K562 (cell line): ENCODE results near the gene TRIP10. TPM values are rescaled to one million over a fixed set of nuclear protein-coding genes. Genes with fewer than 3 reads are reported as not detected.

Experiments used
- AFF1 ChIP-seq, 2 experiments: fragments of 450-650 bp; IDR thresholded peaks; 2 replicates each; pipeline ENCODE4 v1.6.1; 2018; ENCODE audit warnings: mild to moderate bottlenecking in 2 of 2, low read depth in 1 of 2; ENCODE audit not compliant: partially characterized antibody in 2 of 2
- BRD9 ChIP-seq: fragments of 450-650 bp; IDR thresholded peaks from 2 replicates; pipeline ENCODE4 v1.6.1; 2018; ENCODE audit warnings: low read depth; ENCODE audit not compliant: partially characterized antibody
- FIP1L1 ChIP-seq: fragments of 200-400 bp; formaldehyde crosslinking; IDR thresholded peaks from 2 replicates; pipeline ENCODE4 v1.6.1; 2018; ENCODE audit warnings: mild to moderate bottlenecking, low read depth, low read length; ENCODE audit not compliant: poor library complexity, severe bottlenecking
- FOXA3 ChIP-seq, 2 experiments: fragments of 450-650 bp in 1 of 2; sonication (generic) in 1 of 2; formaldehyde crosslinking; IDR thresholded peaks in 1 of 2; conservative IDR thresholded peaks in 1 of 2; 2 replicates each; pipeline versions ENCODE4 v1.4.0 to v1.8.0; 2020 to 2022; ENCODE audit warnings: mild to moderate bottlenecking in 2 of 2, missing genetic modification reagents in 1 of 2
- HMGN3 ChIP-seq: IDR thresholded peaks from 2 replicates; pipeline ENCODE4 v1.6.1; 2011; ENCODE audit warnings: borderline replicate concordance, low read depth, mild to moderate bottlenecking, mixed read lengths, low read length; ENCODE audit not compliant: insufficient read length; ENCODE audit errors: extremely low read depth
- JUN ChIP-seq, 2 experiments: sonication (generic) in 1 of 2; formaldehyde crosslinking in 1 of 2; IDR thresholded peaks; 2 replicates each; pipeline versions ENCODE4 v1.6.1 to v1.8.0; 2012 to 2022; ENCODE audit warnings: borderline replicate concordance in 2 of 2, mild to moderate bottlenecking in 2 of 2, improper control_type of control experiment in 1 of 2, low read depth in 1 of 2, low read length in 1 of 2, missing genetic modification reagents in 1 of 2
- KAT8 ChIP-seq: fragments of 450-650 bp; IDR thresholded peaks from 2 replicates; pipeline ENCODE4 v1.6.1; 2016; ENCODE audit warnings: low read depth, mild to moderate bottlenecking
- LEF1 ChIP-seq: fragments of 450-650 bp; IDR thresholded peaks from 2 replicates; pipeline ENCODE4 v1.6.1; 2016; ENCODE audit warnings: mild to moderate bottlenecking
- MAZ ChIP-seq, 2 experiments: fragments of 450-650 bp in 1 of 2; sonication (generic) in 1 of 2; formaldehyde crosslinking; IDR thresholded peaks in 1 of 2; conservative IDR thresholded peaks in 1 of 2; 2 replicates each; pipeline versions ENCODE4 v1.4.0 to v1.5.0; 2020; ENCODE audit warnings: mild to moderate bottlenecking in 1 of 2, missing genetic modification reagents in 1 of 2
- SMC3 ChIP-seq: conservative IDR thresholded peaks from 2 replicates; pipeline ENCODE4 v1.6.1; 2011; ENCODE audit warnings: low read depth, low read length, improper control_type of control experiment; ENCODE audit not compliant: insufficient read depth
- SRSF1 ChIP-seq: fragments of 200-400 bp; formaldehyde crosslinking; IDR thresholded peaks from 2 replicates; pipeline ENCODE4 v1.6.1; 2017; ENCODE audit warnings: mild to moderate bottlenecking, low read depth, low read length, moderate library complexity
- STAT6 ChIP-seq: sonication (generic); formaldehyde crosslinking; IDR thresholded peaks from 2 replicates; pipeline ENCODE4 v1.8.1; 2023; ENCODE audit warnings: mild to moderate bottlenecking, missing genetic modification reagents
- TBP ChIP-seq: optimal IDR thresholded peaks from 2 replicates; pipeline ENCODE3; 2011; ENCODE audit warnings: low read depth, low read length, improper control_type of control experiment
- TGIF2 ChIP-seq: sonication (generic); formaldehyde crosslinking; IDR thresholded peaks from 2 replicates; pipeline ENCODE4 v1.8.1; 2022; ENCODE audit warnings: mild to moderate bottlenecking, missing genetic modification reagents, moderate library complexity
- USF1 ChIP-seq: sonication (generic); formaldehyde crosslinking; IDR thresholded peaks from 2 replicates; pipeline ENCODE4 v1.9.0; 2022; ENCODE audit warnings: mild to moderate bottlenecking, missing genetic modification reagents
- USF2 ChIP-seq: sonication (generic); formaldehyde crosslinking; IDR thresholded peaks from 2 replicates; pipeline ENCODE4 v1.5.0; 2020; ENCODE audit warnings: missing genetic modification reagents
- WHSC1 ChIP-seq: IDR thresholded peaks from one replicate; pipeline ENCODE4 v1.6.1; 2012; ENCODE audit warnings: low read length, control low read depth, inconsistent platforms
- polyA plus RNA-seq, 8 experiments: library from polyadenylated mRNA; depleted of rRNA in 4 of 8; stranded (reverse) in 5 of 8; unstranded in 3 of 8; fragments of >200 nt; fragmentation: Nextera tagmentation in 2 of 8; fragmentation: Illumina TruSeq in 1 of 8; extraction: Ambion mirVana in 2 of 8; extraction: Trizol in 1 of 8; gene quantifications; 2 replicates each; pipeline versions ENCODE4 v1.2.1 to v1.2.3, GENCODE V29; 2011 to 2014; ENCODE audit warnings: inconsistent platforms in 1 of 8, missing spikeins in 1 of 8
- total RNA-seq, 7 experiments: library from RNA; depleted of rRNA in 6 of 7; stranded (reverse); fragments of >200 nt in 6 of 7; fragmentation: Illumina TruSeq in 2 of 7; extraction: Trizol in 2 of 7; gene quantifications; 2 replicates each; pipeline versions ENCODE4 v1.2.1 to v1.2.3, GENCODE V29; 2011 to 2021; ENCODE audit warnings: low replicate concordance in 1 of 7

The TRIP10 gene
- total and polyA plus RNA-seq, 9 of the 15 experiments (the other 6 are each of a cell fraction or from before 2014, with no cell fraction given) = 1.2 to 66.8 (median 36.1) TPM

- TF ChIP-seq AFF1 (IDR thresholded peaks at IDR 0.05; ENCODE audit: low read depth in 1 of 2, partially characterized antibody in 2 of 2) (no peak), USF1 (CRISPR knock-in tag) (peak; percentile 40; the same call in 1 of the 2 replicates), KAT8 (no peak), WHSC1 (no peak), HMGN3 (no peak), BRD9 (no peak), TBP (no peak), MAZ (CRISPR knock-in tag; conservative IDR thresholded peaks at IDR 0.05 in 1 of 2, IDR thresholded peaks at IDR 0.05 in 1 of 2) (no peak), TGIF2 (CRISPR knock-in tag) (peak; percentile 64; the same call in 1 of the 2 replicates), LEF1 (no peak), SMC3 (no peak), STAT6 (CRISPR knock-in tag) (no peak), JUN (IDR thresholded peaks at IDR 0.05; ENCODE audit: borderline replicate concordance, low read depth, low read length) (no peak), JUN (CRISPR knock-in tag; IDR thresholded peaks at IDR 0.05; ENCODE audit: borderline replicate concordance) (peak; percentile 65; the same call in 1 of the 2 replicates), FOXA3 (CRISPR knock-in tag; conservative IDR thresholded peaks at IDR 0.05 in 1 of 2, IDR thresholded peaks at IDR 0.05 in 1 of 2) (no peak), USF2 (CRISPR knock-in tag) (0 out of 2 replicates have a peak, but pooled peaks have one; percentile 3), FIP1L1 (peak; percentile 23), SRSF1 (no peak)
These were observed 13.0 kb downstream of the TRIP10 start (continued) for GRCh38 chr19:6752256-6753177.
